Right lung (tissue), 10 donors: ENCODE results near the gene ZNF341. TPM values are rescaled to one million over a fixed set of nuclear protein-coding genes. Genes with fewer than 3 reads are reported as not detected.
A peak's percentile ranks its signal among the peaks of the same experiment; 100 is the strongest.
"Not testable (repeated sequence)": the region's sequence is repeated elsewhere in the genome, so short reads cannot be mapped to it uniquely, and the experiment has no call there.

Experiments
- DNase-seq, 2 donors: peaks; one replicate each; pipeline ENCODE4 v3.0.0-alpha.2; 2013
- long read RNA-seq, 8 donors: transcript quantifications; one replicate each; lab custom pipeline, GENCODE V29; 2026
- polyA plus RNA-seq, 5 donors: library from polyadenylated mRNA; unstranded; fragments of 120-200 nt; gene quantifications; one replicate each; pipeline versions ENCODE4 v1.2.1 to v1.2.3, GENCODE V29; 2013; ENCODE audit warnings: inconsistent platforms in 1 of 5, low replicate concordance in 1 of 5; ENCODE audit not compliant: insufficient read length in 5 of 5, insufficient read depth in 1 of 5

Gene ZNF341
- 1 to 10 TPM; 3.0 to 5.3 (median 4.0) TPM for polyA plus RNA-seq
- long read RNA-seq, donor 1, result 0 reads
- long read RNA-seq, donor 2, partial matches to known transcripts, result 0 of 1 reads
- long read RNA-seq, donor 2, other reads (novel, unspliced or antisense), result 0 of 1 reads
- long read RNA-seq, donor 3, partial matches to known transcripts, result 0 of 2 reads
- long read RNA-seq, donor 3, other reads (novel, unspliced or antisense), result 0 of 2 reads
- long read RNA-seq, donor 4, partial matches to known transcripts, result 32 of 32 reads
- long read RNA-seq, donor 4, other reads (novel, unspliced or antisense), result 0 of 32 reads
- long read RNA-seq, donor 5, result 0 reads
- long read RNA-seq, donor 6, result 0 reads
- long read RNA-seq, donor 7, result 0 reads
- long read RNA-seq, donor 8, result 0 reads

DNA sequence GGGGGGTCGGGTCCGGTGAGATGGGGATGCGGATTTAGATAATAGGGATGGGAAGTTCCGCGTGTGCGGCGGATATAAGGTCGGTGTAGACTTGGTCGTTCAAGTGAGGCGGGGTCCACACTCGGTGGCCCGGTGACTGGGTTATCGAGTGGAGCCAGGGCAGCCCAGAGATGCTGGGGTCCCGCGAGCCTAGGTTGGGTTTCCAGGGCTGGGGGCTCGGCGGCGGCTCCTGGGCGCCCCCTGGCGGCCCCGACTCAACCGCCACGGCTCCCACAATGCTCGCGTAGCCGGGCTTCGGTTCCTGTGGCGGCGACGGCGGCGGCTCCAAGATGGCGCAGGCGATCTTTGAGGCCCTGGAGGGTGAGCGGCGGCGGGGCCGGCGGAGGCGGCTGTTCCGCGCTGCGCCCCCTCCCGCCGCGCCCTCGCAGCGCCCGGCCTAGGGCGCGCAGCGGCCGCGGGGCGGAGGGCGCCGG lies at the start of gene ZNF341:
ZNF341 (plus strand) TSS at position 304 of the 473 bp plus-strand sequence; CDS start at position 330, 26 bp downstream.
- DNase-seq, result no peak

DNA sequence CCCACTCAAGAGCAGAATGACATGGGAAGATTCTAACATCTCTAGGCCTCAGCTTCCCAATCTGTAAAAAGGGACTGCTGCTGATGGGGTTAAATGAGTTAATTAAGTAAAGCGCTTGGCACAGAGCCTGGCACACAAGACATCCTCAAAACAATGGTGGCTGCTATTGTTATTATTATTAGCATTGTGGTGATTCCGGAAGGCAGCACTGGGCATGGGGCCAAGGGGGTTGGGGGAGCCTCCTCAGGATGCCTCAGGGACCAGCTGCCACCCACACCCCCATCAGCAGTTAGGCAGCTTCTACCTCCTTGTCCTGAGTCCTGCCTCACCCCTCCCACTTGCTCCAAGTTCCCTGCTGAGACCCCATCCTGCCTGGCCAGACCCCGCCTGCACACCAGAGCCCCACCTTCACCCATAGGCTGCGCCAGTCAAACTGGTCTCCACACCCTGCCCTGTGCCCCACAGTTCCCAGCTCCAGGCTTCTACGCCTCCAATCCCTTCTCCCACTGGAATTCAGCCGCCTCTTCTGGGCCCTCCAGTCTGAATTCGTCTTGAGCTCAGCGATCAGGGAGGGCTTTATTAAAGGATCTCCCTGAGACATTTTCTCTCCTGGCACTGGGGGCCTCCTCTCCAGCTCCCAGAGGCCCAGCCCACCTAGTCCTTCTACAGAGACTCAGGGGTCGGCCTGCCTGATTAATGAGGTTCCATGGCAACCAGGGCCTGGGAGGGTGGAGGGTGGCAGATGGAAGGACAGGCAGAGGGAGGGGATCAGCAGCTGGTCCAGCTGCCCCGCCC lies 47.1 kb upstream of the ZNF341 start:
- no peak for DNase-seq

DNA sequence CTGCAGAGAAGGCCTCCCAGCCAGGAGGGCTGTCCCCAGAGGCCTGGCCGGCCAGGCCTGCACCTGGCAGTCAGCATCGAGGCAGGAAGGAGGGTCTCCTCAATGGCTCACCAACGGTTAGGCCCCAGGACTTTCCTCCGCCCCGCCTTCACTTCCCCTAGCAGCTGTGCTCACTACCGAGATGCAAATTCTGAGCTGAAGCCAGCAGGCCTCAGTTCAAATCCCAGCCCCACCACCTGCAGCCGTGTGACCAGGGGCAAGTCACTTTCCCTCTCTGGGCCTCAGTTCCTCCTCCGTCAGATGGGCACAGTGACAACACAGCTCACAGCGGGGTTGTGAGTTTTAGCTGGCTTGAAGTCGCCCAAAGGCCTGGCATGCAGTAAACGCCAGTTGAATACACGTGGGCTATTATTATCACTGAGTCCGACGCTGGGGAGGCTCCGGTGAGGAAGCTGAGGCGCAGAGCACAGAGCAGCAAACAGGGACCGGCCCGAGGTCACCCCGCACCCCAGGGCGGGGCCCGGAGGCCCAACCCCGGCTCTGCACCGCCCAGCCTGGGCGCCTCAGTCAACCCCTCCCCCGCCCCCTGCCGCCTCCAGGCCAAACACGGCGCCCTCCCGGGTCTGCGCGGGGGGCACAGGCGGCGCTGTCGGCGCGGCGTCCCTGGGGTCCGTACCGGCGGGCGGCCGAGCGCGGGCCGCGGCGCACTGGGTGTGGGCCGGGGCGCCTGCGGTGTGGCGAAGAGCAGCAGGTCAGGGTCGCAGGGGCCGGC lies 46.3 kb upstream of the ZNF341 start:
- no peak for DNase-seq

DNA sequence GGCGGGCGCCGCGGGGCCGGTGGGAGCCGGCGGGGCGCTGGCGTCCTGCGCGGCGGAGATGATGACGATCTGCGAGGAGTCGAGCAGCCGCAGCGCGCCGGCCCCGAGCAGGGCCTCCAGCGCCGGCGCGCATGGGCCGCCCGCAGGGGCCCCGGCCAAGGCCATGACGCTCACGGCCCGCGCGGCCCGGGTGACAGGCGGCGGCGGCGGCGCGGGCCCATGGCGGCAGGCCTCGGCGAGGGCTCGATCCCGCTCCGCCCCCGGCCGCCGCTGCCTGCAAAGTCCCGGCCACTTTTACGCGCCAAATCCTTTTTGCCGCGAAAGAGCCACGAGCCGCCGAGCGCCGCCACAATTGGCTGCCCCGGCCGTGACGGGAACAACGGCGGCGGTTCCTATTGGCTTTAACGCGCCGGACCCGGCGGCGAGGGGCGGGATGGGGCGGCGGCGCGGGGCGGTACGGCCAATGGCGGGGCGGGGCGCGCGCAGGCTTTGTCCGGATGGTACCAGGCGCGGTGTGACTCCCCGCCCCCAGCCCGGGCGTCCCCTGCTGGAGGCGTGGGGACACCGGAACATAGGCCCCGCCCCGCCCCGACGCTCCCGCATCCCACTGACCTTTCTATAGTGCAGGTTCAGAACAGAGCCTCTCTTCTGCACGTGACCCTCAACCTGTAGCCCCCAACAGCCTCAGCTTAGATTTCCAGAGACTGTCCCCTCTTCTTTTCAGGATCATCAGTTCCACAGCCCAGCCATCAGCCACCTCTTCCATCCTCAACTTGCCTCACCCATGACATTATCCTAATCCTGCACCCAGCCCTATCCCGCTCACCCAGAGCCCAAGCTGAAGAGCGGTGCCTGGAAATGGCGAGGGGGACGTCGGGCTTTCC lies 45.5 kb upstream of the ZNF341 start, which contains the start of gene E2F1:
E2F1 (minus strand) TSS at position 286 of the 884 bp plus-strand sequence; CDS start at position 165, 121 bp downstream.
- DNase-seq, result peak; percentile 91 to 92

DNA sequence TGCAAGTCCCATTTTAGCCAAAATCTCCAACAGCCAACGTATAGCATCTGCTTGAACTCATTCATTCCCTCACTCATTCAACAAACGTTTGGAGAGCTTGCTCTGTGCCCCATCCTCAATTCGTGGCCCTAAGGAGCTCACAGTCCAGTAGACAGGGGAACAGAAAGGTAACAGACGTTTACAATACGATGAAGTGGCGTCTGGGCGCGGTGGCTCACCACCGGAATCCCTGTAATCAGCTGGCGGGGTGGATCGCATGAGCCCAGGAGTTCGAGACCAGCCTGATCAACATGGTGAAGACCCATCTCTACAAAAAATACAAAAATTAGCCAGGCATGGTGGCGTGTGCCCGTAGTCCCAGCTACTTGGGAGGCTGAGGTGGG lies 44.8 kb upstream of the ZNF341 start:
- no peak for DNase-seq

DNA sequence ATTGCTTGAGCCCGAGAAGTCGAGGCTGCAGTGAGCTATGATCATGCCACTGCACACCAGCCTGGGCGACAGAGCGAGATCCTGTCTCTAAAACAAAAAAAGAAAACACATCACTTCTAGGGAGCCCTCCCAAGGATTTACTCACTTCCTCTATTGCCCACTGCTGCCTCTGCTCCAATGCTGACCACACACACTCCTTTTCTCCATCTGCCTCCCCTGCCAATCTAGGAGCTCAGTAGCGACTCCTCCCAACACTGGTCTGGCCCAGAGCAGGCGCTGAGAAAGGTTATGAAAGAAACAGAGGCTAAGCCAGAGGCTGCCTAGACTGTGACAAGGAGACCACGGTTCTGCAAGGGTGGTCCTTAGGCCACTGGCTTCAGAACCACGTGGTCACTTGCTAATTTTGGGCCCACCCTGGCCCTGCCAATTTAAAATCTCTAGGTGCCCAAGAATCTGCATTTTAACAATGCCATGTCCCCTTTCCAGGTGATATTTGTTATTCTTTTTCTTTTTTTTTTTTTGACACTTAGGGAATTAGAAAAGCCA lies 44.4 kb upstream of the ZNF341 start:
- DNase-seq, result no peak

DNA sequence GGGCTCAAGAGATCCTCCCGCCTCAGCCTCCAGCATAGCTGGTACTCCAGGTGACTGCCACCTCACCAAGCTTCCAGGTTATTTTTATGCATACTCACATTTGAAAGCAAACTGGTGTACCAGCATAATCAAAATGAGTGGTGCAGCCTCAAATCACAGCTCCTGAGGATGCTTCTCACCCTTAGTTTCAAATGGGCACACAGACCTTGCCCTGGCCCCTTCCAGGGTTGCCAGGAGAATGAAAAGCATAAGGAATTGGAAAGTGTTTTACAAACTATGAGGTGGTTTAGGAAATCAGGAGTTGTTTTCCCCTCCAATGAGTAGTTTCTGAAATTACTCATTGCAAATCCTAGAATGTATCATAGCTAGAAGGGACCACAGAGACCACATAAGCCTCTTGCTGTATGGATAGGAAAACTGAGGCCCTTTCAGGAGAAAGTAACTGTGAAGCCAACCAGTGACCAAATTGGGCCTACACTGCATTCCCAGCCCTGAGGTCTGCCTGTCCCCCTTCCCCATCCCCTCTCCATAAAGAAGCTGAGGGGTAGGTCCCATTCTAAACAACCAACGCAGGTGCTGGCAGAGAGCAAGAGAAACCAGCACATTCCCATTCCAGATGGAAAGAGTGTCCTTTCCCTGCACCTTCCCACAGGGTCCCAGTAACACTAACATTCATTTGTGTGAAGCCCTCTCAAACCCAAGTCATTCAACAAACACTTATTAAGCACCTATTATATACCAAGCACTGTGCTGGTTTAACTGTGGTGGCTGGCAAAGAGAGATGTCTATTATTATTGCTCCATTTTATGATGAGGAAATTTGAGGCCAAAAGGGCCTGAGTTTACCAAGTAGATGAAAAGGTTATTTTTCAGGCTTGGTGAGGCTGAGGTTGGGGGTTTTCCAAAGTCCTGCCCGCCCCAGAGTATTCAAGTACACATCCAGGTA lies 43.5 kb upstream of the ZNF341 start:
- no peak for DNase-seq

DNA sequence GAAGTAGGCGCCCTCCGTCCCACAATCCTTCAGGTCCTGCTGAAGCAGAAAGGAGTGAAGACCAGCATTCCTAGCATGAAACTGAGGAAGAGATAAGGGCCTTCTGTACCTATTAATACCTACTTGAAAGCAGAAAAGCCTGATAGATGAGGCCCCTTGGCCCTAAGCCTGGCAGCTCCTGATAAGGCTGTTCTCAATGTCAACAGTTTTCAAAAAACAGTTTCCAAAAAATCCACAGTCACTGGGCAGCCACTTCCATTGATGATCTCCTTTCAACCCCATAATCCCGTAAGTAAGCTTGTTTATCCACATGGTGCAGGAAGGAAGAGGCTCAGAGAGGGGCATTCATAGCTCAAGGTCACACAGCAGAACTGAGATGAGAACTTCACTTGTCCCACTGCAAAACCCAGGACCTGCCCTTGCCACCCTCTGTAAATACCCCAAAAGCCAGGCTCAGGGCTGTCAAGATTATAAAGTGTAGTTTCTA lies 42.8 kb upstream of the ZNF341 start:
- DNase-seq, result no peak

DNA sequence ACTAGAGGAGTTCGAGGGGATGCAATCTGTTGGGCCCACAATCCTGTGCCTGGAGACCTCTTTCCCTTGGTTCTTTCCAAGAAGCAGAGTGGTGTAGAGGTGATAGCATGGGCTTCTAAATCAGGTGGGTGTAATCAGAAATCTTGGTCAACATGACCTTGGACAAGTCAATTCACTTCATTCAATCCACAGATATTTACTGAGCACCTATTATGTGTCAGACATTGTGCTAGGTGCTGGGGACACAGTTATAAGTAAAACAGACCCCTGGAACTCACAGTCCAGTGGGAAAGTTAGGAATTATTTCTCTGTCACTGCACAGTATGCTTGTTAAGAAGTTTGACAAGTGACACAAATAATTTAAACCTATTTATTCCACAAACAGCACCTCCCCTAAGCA lies 42.3 kb upstream of the ZNF341 start:
- no peak for DNase-seq

DNA sequence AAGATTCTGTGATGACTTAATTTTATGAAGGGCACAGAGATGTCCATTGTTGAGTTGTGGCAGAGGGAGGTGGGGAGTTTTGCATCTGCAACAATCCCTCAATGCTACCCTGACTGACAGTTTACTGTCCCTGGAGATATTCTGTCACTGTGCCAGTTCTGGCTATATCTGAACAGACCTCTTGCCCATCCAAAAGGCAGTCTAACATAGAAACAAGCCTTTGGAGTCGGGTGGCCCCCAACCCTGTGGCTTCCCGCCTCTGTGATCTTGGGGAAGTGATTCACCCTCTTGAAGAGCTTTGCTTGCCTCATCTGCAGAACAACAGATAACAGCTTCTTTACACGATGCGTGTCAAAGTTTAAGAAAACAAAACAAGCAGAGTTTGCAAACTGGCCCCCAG lies 41.8 kb upstream of the ZNF341 start:
- no peak for DNase-seq

DNA sequence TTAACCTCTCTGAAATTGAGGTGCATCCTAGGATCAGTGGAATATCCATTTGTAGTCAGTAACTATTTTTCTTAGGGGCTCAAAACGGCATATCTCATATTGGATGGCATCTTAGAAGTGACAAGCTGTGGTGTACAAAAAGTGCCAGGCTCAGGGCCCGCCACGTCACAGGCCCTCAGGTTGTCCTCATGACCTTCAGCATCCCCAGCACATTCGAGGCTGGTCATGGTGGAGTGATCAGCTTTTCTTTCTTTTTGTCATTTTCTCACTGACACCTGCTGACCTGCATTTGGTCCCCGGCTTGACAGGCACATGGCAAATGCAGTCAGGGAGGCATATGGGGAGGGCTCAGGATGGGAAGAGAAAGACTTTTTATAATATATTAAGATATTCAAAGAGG lies 38.5 kb upstream of the ZNF341 start:
- no peak for DNase-seq

DNA sequence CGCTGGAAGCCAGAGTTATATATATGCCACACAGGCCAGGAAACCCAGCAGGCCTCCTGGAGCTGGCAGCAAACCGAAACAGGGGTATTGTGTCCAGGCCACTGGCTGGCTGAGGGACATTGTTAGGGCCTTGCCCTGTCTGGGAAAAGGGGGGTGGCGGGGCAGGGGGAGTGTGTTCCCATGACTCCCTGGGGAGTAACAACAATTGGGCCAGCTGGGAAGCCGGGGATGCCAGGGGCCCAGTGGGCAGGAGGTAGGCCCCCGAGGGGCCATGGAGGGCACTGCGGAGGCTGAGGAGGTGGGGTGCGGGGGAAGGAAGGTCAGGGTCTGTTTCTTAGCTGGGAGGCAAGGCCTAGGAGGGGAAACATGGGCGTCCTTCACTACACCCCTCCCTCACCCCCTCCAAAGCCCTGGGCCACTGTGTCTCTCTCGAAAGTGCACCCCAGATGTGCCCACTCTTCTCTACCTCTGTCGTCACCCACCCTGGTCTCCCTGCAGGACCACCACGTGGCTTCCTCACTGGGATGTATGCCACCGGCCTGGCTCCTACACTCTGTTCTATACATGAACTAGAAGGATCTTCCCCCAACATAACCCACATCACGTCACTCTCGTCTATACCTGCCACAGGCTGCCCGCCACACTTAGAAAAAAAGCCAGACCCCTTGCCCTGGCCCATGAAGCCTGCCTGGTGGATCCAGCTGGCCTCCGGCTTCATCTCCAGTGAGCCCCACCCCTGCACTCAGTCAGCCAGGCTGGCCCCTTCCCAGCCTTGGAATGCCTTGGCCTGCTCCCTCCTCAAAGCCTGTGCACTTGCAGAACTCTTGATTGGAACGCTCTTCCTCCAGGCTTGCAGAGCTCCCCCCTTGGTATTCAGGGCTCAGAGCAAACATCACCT lies 37.8 kb upstream of the ZNF341 start:
- DNase-seq, result peak in 1 of 2 donors; percentile 60

DNA sequence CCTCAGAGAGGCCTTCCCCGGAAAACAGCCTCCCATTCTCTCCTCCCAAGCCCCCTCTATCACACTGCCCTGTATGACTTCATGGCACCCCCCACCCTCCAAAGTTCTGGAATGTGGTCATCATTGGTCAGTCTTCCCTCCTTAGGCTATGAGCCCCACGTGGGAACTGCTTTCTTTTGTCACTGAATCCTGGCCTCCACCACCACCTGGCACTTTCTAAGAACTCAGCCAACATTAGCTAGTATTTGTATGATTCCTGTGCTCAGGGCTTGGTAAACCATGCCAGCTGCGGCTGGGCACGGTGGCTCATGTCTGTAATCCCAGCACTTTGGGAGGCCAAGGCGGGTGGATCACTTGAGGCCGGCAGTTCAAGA lies 37.2 kb upstream of the ZNF341 start:
- no peak for DNase-seq

DNA sequence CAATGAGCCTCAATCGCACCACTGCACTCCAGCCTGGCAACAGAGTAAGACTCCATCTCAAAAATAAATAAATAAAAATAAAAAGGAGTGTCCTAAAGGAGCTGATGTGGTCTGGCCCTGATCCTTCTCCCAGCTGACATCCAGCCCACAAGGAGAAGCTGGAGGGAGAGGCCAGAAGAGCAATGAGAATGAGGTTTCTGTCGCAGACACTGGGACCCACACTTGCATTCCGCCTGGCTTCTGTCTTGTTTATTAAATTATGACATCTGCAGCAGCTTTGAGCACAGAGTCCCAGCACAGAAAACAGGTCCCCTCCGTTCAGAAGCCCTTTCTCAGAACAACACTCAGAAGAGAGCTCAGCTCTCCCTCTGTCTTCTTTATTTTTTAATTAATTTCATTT lies 35.3 kb upstream of the ZNF341 start:
- no peak for DNase-seq

DNA sequence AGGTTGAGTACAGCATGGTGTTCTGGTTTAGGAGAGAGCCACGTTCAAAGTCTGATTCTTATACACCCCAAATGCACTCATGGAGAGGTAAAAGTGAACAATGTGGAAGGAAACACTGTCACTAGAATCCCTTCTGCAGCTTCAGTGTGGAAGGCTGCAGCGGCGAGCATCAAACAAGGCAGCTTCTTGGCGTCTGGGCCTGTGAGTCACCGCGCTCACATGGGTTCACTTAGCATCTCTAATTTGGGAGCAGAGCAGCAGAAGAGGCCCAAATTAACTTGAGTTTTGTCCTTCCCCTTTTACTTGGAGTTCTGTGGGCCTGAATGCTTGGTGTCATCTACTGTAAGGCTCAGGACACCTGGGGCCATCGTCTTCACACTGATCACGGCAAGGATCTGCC lies 34.7 kb upstream of the ZNF341 start:
- DNase-seq, result no peak

DNA sequence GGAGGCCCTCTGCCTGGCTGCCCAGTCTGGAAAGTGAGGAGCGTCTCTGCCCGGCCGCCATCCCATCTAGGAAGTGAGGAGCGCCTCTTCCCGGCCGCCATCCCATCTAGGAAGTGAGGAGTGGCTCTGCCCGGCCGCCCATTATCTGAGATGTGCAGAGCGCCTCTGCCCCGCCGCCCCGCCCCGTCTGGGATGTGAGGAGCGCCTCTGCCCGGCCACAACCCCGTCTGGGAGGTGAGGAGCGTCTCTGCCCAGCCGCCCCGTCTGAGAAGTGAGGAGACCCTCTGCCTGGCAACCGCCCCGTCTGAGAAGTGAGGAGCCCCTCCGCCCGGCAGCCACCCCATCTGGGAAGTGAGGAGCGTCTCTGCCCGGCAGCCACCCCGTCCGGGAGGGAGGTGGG lies 32.8 kb upstream of the ZNF341 start:
- not testable (repeated sequence) for DNase-seq

DNA sequence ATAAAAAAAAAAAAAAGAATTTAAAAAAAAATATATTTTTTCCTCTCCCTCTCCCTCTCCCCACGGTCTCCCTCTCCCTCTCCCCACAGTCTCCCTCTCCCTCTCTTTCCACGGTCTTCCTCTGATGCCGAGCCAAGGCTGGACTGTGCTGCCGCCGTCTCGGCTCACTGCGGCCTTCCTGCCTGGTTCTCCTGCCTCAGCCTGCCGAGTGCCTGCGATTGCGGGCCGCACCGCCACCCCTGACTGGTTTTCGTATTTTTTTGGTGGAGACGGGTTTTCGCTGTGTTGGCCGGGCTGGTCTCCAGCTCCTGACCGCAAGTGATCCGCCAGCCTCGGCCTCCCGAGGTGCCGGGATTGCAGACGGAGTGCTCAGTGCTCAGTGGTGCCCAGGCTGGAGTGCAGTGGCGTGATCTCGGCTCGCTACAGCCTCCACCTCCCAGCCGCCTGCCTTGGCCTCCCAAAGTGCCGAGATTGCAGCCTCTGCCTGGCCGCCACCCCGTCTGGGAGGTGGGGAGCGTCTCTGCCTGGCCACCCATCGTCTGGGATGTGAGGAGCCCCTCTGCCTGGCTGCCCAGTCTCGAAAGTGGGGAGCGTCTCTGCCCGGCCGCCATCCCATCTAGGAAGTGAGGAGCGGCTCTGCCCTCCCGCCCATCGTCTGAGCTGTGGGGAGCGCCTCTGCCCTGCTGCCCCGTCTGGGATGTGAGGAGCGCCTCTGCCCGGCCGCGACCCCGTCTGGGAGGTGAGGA lies 30.9 kb upstream of the ZNF341 start:
- DNase-seq, result not testable (repeated sequence)
